Keratinocyte (primary cell): ENCODE measurements around the gene SEMA3A. TPM values are rescaled to one million over a fixed set of nuclear protein-coding genes. Genes with fewer than 3 reads are reported as not detected.

Source experiments
- DNase-seq: peaks from one replicate; pipeline ENCODE4 v3.0.0-alpha.2; 2011; ENCODE audit warnings: low read depth, missing footprints, low spot score
- FAIRE-seq: peaks from 2 replicates; lab custom pipeline; 2011; peaks lifted over from hg19 to GRCh38; lab: Jason Lieb, UNC
- H2AFZ ChIP-seq: 2 replicates; pipeline ENCODE4 v1.6.0; 2012; ENCODE audit warnings: low read length, control low read depth, inconsistent platforms; ENCODE audit not compliant: control insufficient read depth
- H3K27ac ChIP-seq: 2 replicates; pipeline ENCODE4 v1.5.1; 2011; ENCODE audit warnings: low read length; ENCODE audit not compliant: control insufficient read depth, insufficient read depth
- H3K27me3 ChIP-seq: 3 replicates; pipeline ENCODE4 v1.6.0; 2011; ENCODE audit warnings: low read length; ENCODE audit not compliant: control insufficient read depth, insufficient read depth; ENCODE audit errors: extremely low read depth
- H3K36me3 ChIP-seq, 2 experiments: 2 replicates in 1 of 2; 3 replicates in 1 of 2; pipeline ENCODE4 v1.5.1; 2011; ENCODE audit warnings: low read length in 2 of 2, mild to moderate bottlenecking in 1 of 2; ENCODE audit not compliant: control insufficient read depth in 2 of 2, insufficient read depth in 2 of 2; ENCODE audit errors: extremely low read depth in 1 of 2
- H3K4me1 ChIP-seq: 3 replicates; pipeline ENCODE4 v1.5.1; 2011; ENCODE audit warnings: low read length; ENCODE audit not compliant: control insufficient read depth, insufficient read depth; ENCODE audit errors: extremely low read depth
- H3K4me2 ChIP-seq: 3 replicates; pipeline ENCODE4 v1.6.0; 2011; ENCODE audit warnings: low read depth, low read length; ENCODE audit not compliant: control insufficient read depth, insufficient read depth; ENCODE audit errors: extremely low read depth
- H3K4me3 ChIP-seq, 3 experiments: fragments of 200-600 bp in 1 of 3; sonication (generic) in 1 of 3; 2 replicates in 2 of 3; 3 replicates in 1 of 3; pipeline ENCODE4 v1.5.1; 2011 to 2016; ENCODE audit warnings: low read length in 3 of 3, mild to moderate bottlenecking in 3 of 3, control low read depth in 2 of 3, inconsistent platforms in 1 of 3, low read depth in 1 of 3, mixed read lengths in 1 of 3, mixed run types in 1 of 3, moderate library complexity in 1 of 3; ENCODE audit not compliant: control insufficient read depth in 2 of 3, insufficient read depth in 2 of 3; ENCODE audit errors: extremely low read depth in 1 of 3
- H3K79me2 ChIP-seq: 2 replicates; pipeline ENCODE4 v1.6.0; 2012; ENCODE audit warnings: low read length; ENCODE audit not compliant: control insufficient read depth, insufficient read depth
- H3K9ac ChIP-seq: 3 replicates; pipeline ENCODE4 v1.6.0; 2011; ENCODE audit warnings: low read length; ENCODE audit not compliant: control insufficient read depth, insufficient read depth; ENCODE audit errors: extremely low read depth
- H3K9me1 ChIP-seq: 3 replicates; pipeline ENCODE4 v1.6.0; 2011; ENCODE audit warnings: low read length; ENCODE audit not compliant: control insufficient read depth, insufficient read depth; ENCODE audit errors: extremely low read depth
- H3K9me3 ChIP-seq: 2 replicates; pipeline ENCODE4 v1.5.1; 2012; ENCODE audit warnings: low read depth, low read length; ENCODE audit not compliant: control insufficient read depth
- H4K20me1 ChIP-seq: 3 replicates; pipeline ENCODE4 v1.6.0; 2011; ENCODE audit warnings: low read length; ENCODE audit not compliant: control insufficient read depth, insufficient read depth; ENCODE audit errors: extremely low read depth
- CTCF ChIP-seq, 3 experiments: IDR thresholded peaks in 1 of 3; conservative IDR thresholded peaks in 1 of 3; optimal IDR thresholded peaks in 1 of 3; 2 replicates in 2 of 3; 3 replicates in 1 of 3; pipeline versions ENCODE3 to v1.5.1; 2011; ENCODE audit warnings: low read length in 3 of 3, mild to moderate bottlenecking in 3 of 3, moderate library complexity in 2 of 3, control low read depth in 1 of 3, inconsistent platforms in 1 of 3; ENCODE audit not compliant: insufficient read depth in 2 of 3; ENCODE audit errors: extremely low read depth in 1 of 3
- EZH2 ChIP-seq: IDR thresholded peaks from one replicate; pipeline ENCODE4 v1.6.1; 2012; ENCODE audit warnings: inconsistent platforms, mild to moderate bottlenecking, low read length, moderate library complexity
- dilution Hi-C: fragments of 300-500 bp; cut with MboI; formaldehyde crosslinking; loops from one replicate; pipeline ENCODE4 v1.7.0; 2020; ENCODE audit warnings: low sequenced_read_pairs; ENCODE audit not compliant: extremely low pct_ligation_motif_present
- polyA plus RNA-seq, 5 experiments: library from polyadenylated mRNA; depleted of rRNA in 3 of 5; stranded (reverse) in 3 of 5; stranded (forward) in 1 of 5; unstranded in 1 of 5; fragments of >200 nt; gene quantifications; 1 replicate in 1 of 5; 2 replicates in 3 of 5; 3 replicates in 1 of 5; pipeline versions ENCODE4 v1.2.1 to v1.2.3, GENCODE V29; 2011 to 2012; ENCODE audit warnings: missing spikeins in 2 of 5, low read depth in 1 of 5, low replicate concordance in 1 of 5

SEMA3A gene
- polyA plus RNA-seq, 1 donor (not counting 4 experiments of a cell fraction or from before 2014, with no cell fraction given): 2.1 TPM

- DNase-seq (no peak), FAIRE-seq (no peak)
- no peaks in the 10 kb centered on the region for H4K20me1 ChIP-seq
- H3K9me3 ChIP-seq: no peaks in the 10 kb centered on the region
- dilution Hi-C loops: no loop called here
- no peaks in the 10 kb centered on the region for H3K36me3 ChIP-seq
- no peak overlapping the region for H3K9ac ChIP-seq
- H3K4me1 ChIP-seq: peaks cover 6% of the 10 kb centered on the region
- no peaks in the 10 kb centered on the region for H3K9me1 ChIP-seq
- no peaks in the 10 kb centered on the region for H3K27me3 ChIP-seq
- H3K4me2 ChIP-seq: no peak overlapping the region
- peak overlapping the region; percentile 4 for H2AFZ ChIP-seq
- no peak overlapping the region for H3K4me3 ChIP-seq
- H3K79me2 ChIP-seq: no peaks in the 10 kb centered on the region
- TF ChIP-seq EZH2 (no peak), CTCF (optimal IDR thresholded peaks at IDR 0.05 in 1 of 3, IDR thresholded peaks at IDR 0.05 in 1 of 3, conservative IDR thresholded peaks at IDR 0.05 in 1 of 3; ENCODE audit: extremely low read depth in 1 of 3, insufficient read depth in 2 of 3, low read length in 3 of 3) (no peak)
- H3K27ac ChIP-seq: no peak overlapping the region
These were observed 36.6 kb upstream of the SEMA3A start for GRCh38 chr7:84231157-84231556.

GRCh38 chr7:84230491-84230890 lies 35.9 kb upstream of the SEMA3A start:
- no peak for FAIRE-seq
- no peak overlapping the region for H3K9ac ChIP-seq
- DNase-seq: no peak
- no peaks in the 10 kb centered on the region for H3K9me3 ChIP-seq
- H3K4me2 ChIP-seq: no peak overlapping the region
- H3K36me3 ChIP-seq: no peaks in the 10 kb centered on the region
- no peaks in the 10 kb centered on the region for H4K20me1 ChIP-seq
- H3K4me3 ChIP-seq: no peak overlapping the region
- TF ChIP-seq CTCF (optimal IDR thresholded peaks at IDR 0.05 in 1 of 3, IDR thresholded peaks at IDR 0.05 in 1 of 3, conservative IDR thresholded peaks at IDR 0.05 in 1 of 3; ENCODE audit: extremely low read depth in 1 of 3, insufficient read depth in 2 of 3, low read length in 3 of 3): no peak
- dilution Hi-C loops: no loop called here
- no peak overlapping the region for H2AFZ ChIP-seq
- no peaks in the 10 kb centered on the region for H3K4me1 ChIP-seq
- no peaks in the 10 kb centered on the region for H3K9me1 ChIP-seq
- no peak overlapping the region for H3K27ac ChIP-seq
- H3K27me3 ChIP-seq: no peaks in the 10 kb centered on the region
- no peaks in the 10 kb centered on the region for H3K79me2 ChIP-seq
